HepG2 (cell line): Measurements from ENCODE around the gene IQGAP3. TPM values are rescaled to one million over a fixed set of nuclear protein-coding genes. Genes with fewer than 3 reads are reported as not detected.
A peak's percentile ranks its signal among the peaks of the same experiment; 100 is the strongest.

Experiments used
- ATAC-seq: fragments of 200-7000 bp; cut with Tn5 transposase; 3 replicates; pipeline ENCODE4 v1.9.1; 2020; ENCODE audit warnings: mild to moderate bottlenecking, moderate library complexity
- BruUV-seq: library from RNA; stranded (reverse); fragments of 400-500 nt; replicated peaks from 2 replicates; lab custom pipeline; 2021; lab: Mats Ljungman, UMichigan
- CTCF ChIA-PET: fragments of 300-600 bp; formaldehyde crosslinking; extraction: SDS; loops from one replicate; lab custom pipeline; 2021; ENCODE audit warnings: low total read pairs, inconsistent platforms, low intra/inter-chr PET ratio; lab: Yijun Ruan, JAX
- POLR2A ChIA-PET: fragments of 350-600 bp; sonication (Branson Sonifier 250); formaldehyde crosslinking; loops from one replicate; lab custom pipeline; 2020; ENCODE audit warnings: antibody characterized with exemption, inconsistent platforms; lab: Yijun Ruan, JAX
- DNase-seq: peaks from one replicate; pipeline ENCODE4 v3.0.0-alpha.2; 2015; ENCODE audit warnings: low spot score
- FAIRE-seq: peaks from 3 replicates; lab custom pipeline; 2011; peaks lifted over from hg19 to GRCh38; lab: Jason Lieb, UNC
- H2AFZ ChIP-seq: one replicate; pipeline ENCODE4 v1.6.1; 2011; ENCODE audit warnings: low read length, inconsistent platforms
- H3K27ac ChIP-seq: fragments of 300-600 bp; 3 replicates; pipeline ENCODE4 v1.8.0; 2011; ENCODE audit warnings: mixed run types, mild to moderate bottlenecking, mixed read lengths, low read length, inconsistent platforms; ENCODE audit not compliant: insufficient read depth; ENCODE audit errors: extremely low read length
- H3K27me3 ChIP-seq, 2 experiments: fragments of 200-600 bp in 1 of 2; 2 replicates in 1 of 2; 3 replicates in 1 of 2; pipeline versions ENCODE4 v1.6.0 to v1.8.0; 2011; ENCODE audit warnings: low read length in 2 of 2, mild to moderate bottlenecking in 2 of 2, moderate library complexity in 2 of 2, inconsistent platforms in 1 of 2; ENCODE audit not compliant: insufficient read depth in 2 of 2, control insufficient read depth in 1 of 2
- H3K36me3 ChIP-seq, 2 experiments: fragments of 200-600 bp in 1 of 2; replicated peaks in 1 of 2; 2 replicates in 1 of 2; 3 replicates in 1 of 2; pipeline versions ENCODE4 v1.5.1 to v1.8.0; 2011; ENCODE audit warnings: low read length in 2 of 2, inconsistent platforms in 1 of 2; ENCODE audit not compliant: insufficient read depth in 2 of 2, control insufficient read depth in 1 of 2
- H3K4me1 ChIP-seq: 2 replicates; pipeline ENCODE4 v1.5.1; 2012; ENCODE audit warnings: low read length, inconsistent platforms; ENCODE audit not compliant: insufficient read depth
- H3K4me2 ChIP-seq: 2 replicates; pipeline ENCODE4 v1.6.0; 2011; ENCODE audit warnings: low read depth, low read length, inconsistent platforms
- H3K4me3 ChIP-seq, 3 experiments: fragments of 200-600 bp in 1 of 3; sonication (generic), shearing (Covaris generic) in 1 of 3; replicated peaks in 1 of 3; 2 replicates each; pipeline ENCODE4 v1.5.1; 2011 to 2016; ENCODE audit warnings: low read length in 3 of 3, inconsistent platforms in 2 of 3, low read depth in 2 of 3, mild to moderate bottlenecking in 2 of 3, control low read depth in 1 of 3, mixed read lengths in 1 of 3; ENCODE audit not compliant: insufficient read depth in 1 of 3
- H3K79me2 ChIP-seq: one replicate; pipeline ENCODE4 v1.6.1; 2011; ENCODE audit warnings: low read length, inconsistent platforms; ENCODE audit not compliant: insufficient read depth
- H3K9ac ChIP-seq: 2 replicates; pipeline ENCODE4 v1.6.0; 2011; ENCODE audit warnings: mild to moderate bottlenecking, low read depth, low read length, inconsistent platforms; ENCODE audit not compliant: insufficient read depth
- H3K9me3 ChIP-seq: 2 replicates; pipeline ENCODE4 v1.5.1; 2012; ENCODE audit warnings: mild to moderate bottlenecking, low read length
- H4K20me1 ChIP-seq: 2 replicates; pipeline ENCODE4 v1.6.0; 2011; ENCODE audit warnings: inconsistent platforms, mild to moderate bottlenecking, low read length, moderate library complexity; ENCODE audit not compliant: insufficient read depth
- DPF2 ChIP-seq: sonication (generic); formaldehyde crosslinking; IDR thresholded peaks from 2 replicates; pipeline ENCODE4 v1.4.0; 2020; ENCODE audit warnings: mild to moderate bottlenecking, low read depth, missing genetic modification reagents, borderline replicate concordance
- EEA1 ChIP-seq: sonication (generic); formaldehyde crosslinking; IDR thresholded peaks from 2 replicates; pipeline ENCODE4 v1.5.1; 2020; ENCODE audit warnings: mild to moderate bottlenecking, missing genetic modification reagents, borderline replicate concordance
- FOSL2 ChIP-seq: sonication (generic); formaldehyde crosslinking; IDR thresholded peaks from 2 replicates; pipeline ENCODE4 v1.4.0; 2020; ENCODE audit warnings: missing genetic modification reagents
- FOXC1 ChIP-seq: sonication (generic); formaldehyde crosslinking; IDR thresholded peaks from 2 replicates; pipeline ENCODE4 v1.8.0; 2022; ENCODE audit warnings: mild to moderate bottlenecking, missing genetic modification reagents, borderline replicate concordance
- MBD4 ChIP-seq: IDR thresholded peaks from 2 replicates; pipeline ENCODE4 v1.6.1; 2012; ENCODE audit warnings: low read length, inconsistent platforms, borderline replicate concordance
- MTA3 ChIP-seq: sonication (generic); formaldehyde crosslinking; IDR thresholded peaks from 2 replicates; pipeline ENCODE4 v1.4.0; 2020; ENCODE audit warnings: missing genetic modification reagents
- NCOR1 ChIP-seq: fragments of 200-600 bp; sonication (generic); IDR thresholded peaks from 2 replicates; pipeline ENCODE4 v1.7.0; 2017; ENCODE audit warnings: antibody characterized with exemption, low read length, borderline replicate concordance
- NFYC ChIP-seq: IDR thresholded peaks from 2 replicates; pipeline ENCODE4 v1.6.1; 2016; ENCODE audit warnings: missing genetic modification reagents, missing compliant biosample characterization
- RXRA ChIP-seq: sonication (generic); formaldehyde crosslinking; IDR thresholded peaks from 2 replicates; pipeline ENCODE4 v1.5.1; 2020; ENCODE audit warnings: missing genetic modification reagents
- ZNF580 ChIP-seq: IDR thresholded peaks from 2 replicates; pipeline ENCODE4 v1.6.1; 2016; ENCODE audit warnings: low read depth, borderline replicate concordance
- ZNF746 ChIP-seq: sonication (generic); formaldehyde crosslinking; IDR thresholded peaks from 2 replicates; pipeline ENCODE4 v1.8.0; 2022; ENCODE audit warnings: mild to moderate bottlenecking, missing genetic modification reagents
- ZNF780A ChIP-seq: sonication (generic); formaldehyde crosslinking; IDR thresholded peaks from 2 replicates; pipeline ENCODE4 v1.8.0; 2022; ENCODE audit warnings: mild to moderate bottlenecking, missing genetic modification reagents, moderate library complexity
- ZNF784 ChIP-seq: sonication (generic); formaldehyde crosslinking; IDR thresholded peaks from 2 replicates; pipeline ENCODE4 v1.5.1; 2020; ENCODE audit warnings: missing genetic modification reagents, mild to moderate bottlenecking, borderline replicate concordance
- WGBS: methylation state at CpG from one replicate; pipeline ENCODE4 v1.1.6; 2017; ENCODE audit warnings: low lambda C conversion rate; 5-methylcytosine and 5-hydroxymethylcytosine counted together
- in situ Hi-C: cut with HindIII; loops from 2 replicates; pipeline ENCODE4 v1.10.0; 2017; ENCODE audit warnings: low pct_unique_long_range_greater_than_20kb; ENCODE audit not compliant: extremely low pct_ligation_motif_present
- intact Hi-C: fragments of 100-400 bp; cut with micrococcal nuclease; formaldehyde crosslinking; loops from one replicate; pipeline ENCODE4 v1.10.0; 2022; ENCODE audit not compliant: unreplicated experiment
- polyA plus RNA-seq, 8 experiments: library from polyadenylated mRNA; depleted of rRNA in 3 of 8; stranded (reverse) in 7 of 8; unstranded in 1 of 8; fragments of >200 nt; fragmentation: Illumina TruSeq in 4 of 8; extraction: Trizol in 4 of 8; gene quantifications; 2 replicates each; pipeline versions ENCODE4 v1.2.1 to v1.2.3, GENCODE V29; 2011 to 2016; ENCODE audit warnings: low read depth in 4 of 8, missing spikeins in 1 of 8, mixed read lengths in 1 of 8; ENCODE audit not compliant: insufficient read depth in 1 of 8
- total RNA-seq, 5 experiments: library from RNA; depleted of rRNA; stranded (reverse); fragments of >200 nt; fragmentation: Illumina TruSeq; extraction: Trizol; gene quantifications; 2 replicates each; pipeline ENCODE4 v1.2.3, GENCODE V29; 2016; ENCODE audit warnings: low read depth in 1 of 5
- TF ChIP-seq, protein P1 (sequence below): sonication (generic); formaldehyde crosslinking; IDR thresholded peaks from 2 replicates; pipeline ENCODE4 v1.5.0; 2020; ENCODE audit warnings: mild to moderate bottlenecking, missing genetic modification reagents
- TF ChIP-seq, protein P2 (sequence below): sonication (generic); formaldehyde crosslinking; IDR thresholded peaks from 2 replicates; pipeline ENCODE4 v1.9.0; 2022; ENCODE audit warnings: missing genetic modification reagents, mild to moderate bottlenecking, borderline replicate concordance
- TF ChIP-seq, protein P3 (sequence below): sonication (generic); formaldehyde crosslinking; IDR thresholded peaks from 2 replicates; pipeline ENCODE4 v1.5.1; 2020; ENCODE audit warnings: missing genetic modification reagents, mild to moderate bottlenecking, borderline replicate concordance

Gene IQGAP3
- total and polyA plus RNA-seq, 2 of the 13 experiments (the other 11 are each of a cell fraction or from before 2014, with no cell fraction given): 13.5 to 14.1 TPM

GRCh38 chr1:156502894-156503697 is 69.3 kb downstream of the IQGAP3 start:
- FAIRE-seq: no peak
- TF ChIP-seq, protein P1, sequence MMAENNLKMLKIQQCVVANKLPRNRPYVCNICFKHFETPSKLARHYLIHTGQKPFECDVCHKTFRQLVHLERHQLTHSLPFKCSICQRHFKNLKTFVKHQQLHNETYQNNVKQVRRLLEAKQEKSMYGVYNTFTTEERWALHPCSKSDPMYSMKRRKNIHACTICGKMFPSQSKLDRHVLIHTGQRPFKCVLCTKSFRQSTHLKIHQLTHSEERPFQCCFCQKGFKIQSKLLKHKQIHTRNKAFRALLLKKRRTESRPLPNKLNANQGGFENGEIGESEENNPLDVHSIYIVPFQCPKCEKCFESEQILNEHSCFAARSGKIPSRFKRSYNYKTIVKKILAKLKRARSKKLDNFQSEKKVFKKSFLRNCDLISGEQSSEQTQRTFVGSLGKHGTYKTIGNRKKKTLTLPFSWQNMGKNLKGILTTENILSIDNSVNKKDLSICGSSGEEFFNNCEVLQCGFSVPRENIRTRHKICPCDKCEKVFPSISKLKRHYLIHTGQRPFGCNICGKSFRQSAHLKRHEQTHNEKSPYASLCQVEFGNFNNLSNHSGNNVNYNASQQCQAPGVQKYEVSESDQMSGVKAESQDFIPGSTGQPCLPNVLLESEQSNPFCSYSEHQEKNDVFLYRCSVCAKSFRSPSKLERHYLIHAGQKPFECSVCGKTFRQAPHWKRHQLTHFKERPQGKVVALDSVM: no peak
- no peak for TF ChIP-seq MTA3 (CRISPR knock-in tag)
- no peak for TF ChIP-seq FOXC1
- TF ChIP-seq ZNF746 (CRISPR knock-in tag): no peak
- TF ChIP-seq DPF2 (CRISPR knock-in tag): no peak
- TF ChIP-seq NCOR1: no peak
- no peak for TF ChIP-seq ZNF780A (CRISPR knock-in tag)
- TF ChIP-seq, protein P2, sequence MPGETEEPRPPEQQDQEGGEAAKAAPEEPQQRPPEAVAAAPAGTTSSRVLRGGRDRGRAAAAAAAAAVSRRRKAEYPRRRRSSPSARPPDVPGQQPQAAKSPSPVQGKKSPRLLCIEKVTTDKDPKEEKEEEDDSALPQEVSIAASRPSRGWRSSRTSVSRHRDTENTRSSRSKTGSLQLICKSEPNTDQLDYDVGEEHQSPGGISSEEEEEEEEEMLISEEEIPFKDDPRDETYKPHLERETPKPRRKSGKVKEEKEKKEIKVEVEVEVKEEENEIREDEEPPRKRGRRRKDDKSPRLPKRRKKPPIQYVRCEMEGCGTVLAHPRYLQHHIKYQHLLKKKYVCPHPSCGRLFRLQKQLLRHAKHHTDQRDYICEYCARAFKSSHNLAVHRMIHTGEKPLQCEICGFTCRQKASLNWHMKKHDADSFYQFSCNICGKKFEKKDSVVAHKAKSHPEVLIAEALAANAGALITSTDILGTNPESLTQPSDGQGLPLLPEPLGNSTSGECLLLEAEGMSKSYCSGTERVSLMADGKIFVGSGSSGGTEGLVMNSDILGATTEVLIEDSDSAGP (CRISPR knock-in tag): peak; percentile 24; the same call in 1 of the 2 replicates
- 0 out of 2 replicates have a peak, but pooled peaks have one; percentile 34 for TF ChIP-seq NFYC (CRISPR knock-in tag)
- TF ChIP-seq ZNF580 (CRISPR knock-in tag): no peak
- no peak for TF ChIP-seq MBD4
- no peak for TF ChIP-seq ZNF784 (CRISPR knock-in tag)
- TF ChIP-seq RXRA (CRISPR knock-in tag): no peak
- TF ChIP-seq EEA1 (CRISPR knock-in tag): no peak
- peak; percentile 53; the same call in 1 of the 2 replicates for TF ChIP-seq FOSL2
- TF ChIP-seq, protein P3, sequence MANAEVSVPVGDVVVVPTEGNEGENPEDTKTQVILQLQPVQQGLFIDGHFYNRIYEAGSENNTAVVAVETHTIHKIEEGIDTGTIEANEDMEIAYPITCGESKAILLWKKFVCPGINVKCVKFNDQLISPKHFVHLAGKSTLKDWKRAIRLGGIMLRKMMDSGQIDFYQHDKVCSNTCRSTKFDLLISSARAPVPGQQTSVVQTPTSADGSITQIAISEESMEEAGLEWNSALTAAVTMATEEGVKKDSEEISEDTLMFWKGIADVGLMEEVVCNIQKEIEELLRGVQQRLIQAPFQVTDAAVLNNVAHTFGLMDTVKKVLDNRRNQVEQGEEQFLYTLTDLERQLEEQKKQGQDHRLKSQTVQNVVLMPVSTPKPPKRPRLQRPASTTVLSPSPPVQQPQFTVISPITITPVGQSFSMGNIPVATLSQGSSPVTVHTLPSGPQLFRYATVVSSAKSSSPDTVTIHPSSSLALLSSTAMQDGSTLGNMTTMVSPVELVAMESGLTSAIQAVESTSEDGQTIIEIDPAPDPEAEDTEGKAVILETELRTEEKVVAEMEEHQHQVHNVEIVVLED (CRISPR knock-in tag): no peak

More at GRCh38 chr1:156502894-156503697, 69.3 kb downstream of the IQGAP3 start:
- WGBS: 13% methylated on average over 10 of the region's 12 CpGs
- Histone ChIP-seq H3K9me3 (no peaks in the 10 kb centered on the region), H3K4me2 (peak overlapping the region; percentile 28; the same call in 1 of the 2 replicates), H2AFZ (no peak overlapping the region), H3K4me1 (peaks cover 61% of the 10 kb centered on the region), H4K20me1 (peaks cover 14% of the 10 kb centered on the region; the same call in 1 of the 2 replicates), H3K9ac (peak overlapping the region; percentile 21; the same call in 1 of the 2 replicates), H3K27me3 (peaks cover 2 to 26% of the 10 kb centered on the region in 2 experiments; a peak in 4 of 5 replicates), H3K79me2 (peaks cover 16% of the 10 kb centered on the region), H3K36me3 (no peaks in the 10 kb centered on the region), H3K27ac (no peak overlapping the region), H3K4me3 (no peak overlapping the region)
- CTCF ChIA-PET: no interaction called here
- POLR2A ChIA-PET: interaction anchor here (3.6 kb wide), 1 partner anchor 44 kb away, joined by 93 read pairs; no protein-coding TSS in a partner anchor
- BruUV-seq: no TSS peak
- intact Hi-C loops: loop anchor here (5.0 kb wide), 1 partner anchor 79 kb away; no protein-coding TSS in a partner anchor
- no peak for DNase-seq
- no peak for ATAC-seq
- in situ Hi-C loops: loop anchor here (5.0 kb wide), 1 partner anchor 46 kb away; no protein-coding TSS in a partner anchor
